Sigmoid colon (tissue), 7 donors: ENCODE data around the gene MPND. TPM values are rescaled to one million over a fixed set of nuclear protein-coding genes. Genes with fewer than 3 reads are reported as not detected.
A peak's percentile ranks its signal among the peaks of the same experiment; 100 is the strongest.

Source experiments
- DNase-seq: peaks from one replicate; pipeline ENCODE4 v3.0.0-alpha.2; 2019
- H3K27ac ChIP-seq, 4 donors: fragments of 200-600 bp; sonication (generic); one replicate each; pipeline ENCODE4 v1.5.1; 2016 to 2019; ENCODE audit warnings: mild to moderate bottlenecking in 1 of 4
- H3K27me3 ChIP-seq, 3 donors: fragments of 200-600 bp; sonication (generic); one replicate each; pipeline ENCODE4 v1.5.1; 2019; ENCODE audit warnings: mild to moderate bottlenecking in 1 of 3
- H3K36me3 ChIP-seq, 4 donors: fragments of 200-600 bp; sonication (generic); one replicate each; pipeline ENCODE4 v1.5.1; 2016 to 2019
- H3K4me1 ChIP-seq, 4 donors: fragments of 200-600 bp; sonication (generic); one replicate each; pipeline ENCODE4 v1.5.1; 2017 to 2019
- H3K4me3 ChIP-seq, 4 donors: fragments of 200-600 bp; sonication (generic); one replicate each; pipeline ENCODE4 v1.5.1; 2017 to 2019; ENCODE audit warnings: mild to moderate bottlenecking in 2 of 4, moderate library complexity in 1 of 4
- H3K9me3 ChIP-seq, 4 donors: fragments of 200-600 bp in 3 of 4; sonication (generic) in 3 of 4; one replicate each; pipeline versions ENCODE4 v1.5.1 to v1.6.1; 2013 to 2019
- CTCF ChIP-seq, 4 experiments: fragments of 450-650 bp in 3 of 4; fragments of 200-600 bp in 1 of 4; IDR thresholded peaks; one replicate each; pipeline ENCODE4 v1.5.1; 2016 to 2019; ENCODE audit warnings: antibody characterized with exemption in 4 of 4, mild to moderate bottlenecking in 3 of 4, moderate library complexity in 2 of 4
- EP300 ChIP-seq, 4 donors: sonication (generic); formaldehyde crosslinking; IDR thresholded peaks; one replicate each; pipeline ENCODE4 v1.6.1; 2017; ENCODE audit warnings: antibody characterized with exemption in 4 of 4
- POLR2A ChIP-seq, 2 donors: fragments of 450-650 bp; IDR thresholded peaks; one replicate each; pipeline ENCODE4 v1.6.1; 2016; ENCODE audit warnings: antibody characterized with exemption in 2 of 2, mild to moderate bottlenecking in 2 of 2, moderate library complexity in 2 of 2
- POLR2AphosphoS5 ChIP-seq, 4 donors: sonication (generic); formaldehyde crosslinking; IDR thresholded peaks; one replicate each; pipeline ENCODE4 v1.6.1; 2017; ENCODE audit warnings: antibody characterized with exemption in 4 of 4
- WGBS, 2 donors: extraction: QIAGEN DNeasy Blood & Tissue Kit; methylation state at CpG; one replicate each; pipeline ENCODE4 v1.1.7; 2013; 5-methylcytosine and 5-hydroxymethylcytosine counted together
- intact Hi-C: fragments of 100-400 bp; cut with DNase I; formaldehyde crosslinking; loops from one replicate; pipeline ENCODE4 v1.15.1; 2023
- polyA plus RNA-seq, 3 donors: library from polyadenylated mRNA; stranded (reverse); fragments of 200-250 nt; gene quantifications; one replicate each; pipeline ENCODE4 v1.2.3, GENCODE V29; 2013
- total RNA-seq, 4 donors: library from RNA; depleted of rRNA; stranded (reverse); fragments of >200 nt; gene quantifications; one replicate each; pipeline ENCODE4 v1.1.0, GENCODE V29; 2016
- donor health status: healthy with polysubstance abuse.
- donor health status: Bipolar disorder and iron deficiency.
- donor health status: healthy.

The MPND gene
- total and polyA plus RNA-seq, 7 donors: 8.6 to 65.2 (median 13.3) TPM

GRCh38 chr19:4323692-4324091 is 19.7 kb upstream of the MPND start:
- Histone ChIP-seq H3K9me3 (no peaks in the 10 kb centered on the region), H3K27ac (no peak overlapping the region), H3K4me3 (no peak overlapping the region), H3K36me3 (no peaks in the 10 kb centered on the region), H3K27me3 (peaks cover 6 to 29% (median 13%) of the 10 kb centered on the region in 3 donors), H3K4me1 (peaks cover 0 to 20% (median 17%) of the 10 kb centered on the region in 4 donors)
- TF ChIP-seq POLR2AphosphoS5 (IDR thresholded peaks at IDR 0.05): no peak
- TF ChIP-seq POLR2A (IDR thresholded peaks at IDR 0.05): no peak
- no peak for TF ChIP-seq EP300 (IDR thresholded peaks at IDR 0.05)
- no peak for TF ChIP-seq CTCF (IDR thresholded peaks at IDR 0.05)
- intact Hi-C loops: no loop called here
- no peak for DNase-seq
- WGBS, 2 donors: 87 to 94% methylated on average over 9 of the region's 9 CpGs

- no peaks in the 10 kb centered on the region for H3K9me3 ChIP-seq
- no peak for DNase-seq
- intact Hi-C loops: no loop called here
- TF ChIP-seq POLR2A (IDR thresholded peaks at IDR 0.05): no peak
- no peak for TF ChIP-seq EP300 (IDR thresholded peaks at IDR 0.05)
- no peak for TF ChIP-seq POLR2AphosphoS5 (IDR thresholded peaks at IDR 0.05)
- no peak for TF ChIP-seq CTCF (IDR thresholded peaks at IDR 0.05)
- H3K27ac ChIP-seq: no peak overlapping the region
- 88 to 89% methylated on average over 12 of the region's 12 CpGs for WGBS, 2 donors
- no peak overlapping the region for H3K4me3 ChIP-seq
- peaks cover 0 to 25% (median 20%) of the 10 kb centered on the region in 4 donors for H3K4me1 ChIP-seq
- H3K27me3 ChIP-seq: peaks cover 6 to 34% (median 13%) of the 10 kb centered on the region in 3 donors
- H3K36me3 ChIP-seq: no peaks in the 10 kb centered on the region
These were observed 19.1 kb upstream of the MPND start for GRCh38 chr19:4324228-4324627.

- Histone ChIP-seq H3K4me3 (peak overlapping the region in 1 of 4 donors; percentile 42), H3K36me3 (no peaks in the 10 kb centered on the region), H3K9me3 (no peaks in the 10 kb centered on the region), H3K27me3 (peaks cover 6 to 38% (median 13%) of the 10 kb centered on the region in 3 donors), H3K27ac (no peak overlapping the region), H3K4me1 (peaks cover 0 to 27% (median 20%) of the 10 kb centered on the region in 4 donors)
- intact Hi-C loops: loop anchor here (5.0 kb wide), 2 partner anchors 76 to 79 kb away; partner anchors contain the start of genes CHAF1A, SH3GL1 and YJU2
- TF ChIP-seq EP300 (IDR thresholded peaks at IDR 0.05): no peak
- TF ChIP-seq POLR2AphosphoS5 (IDR thresholded peaks at IDR 0.05): no peak
- TF ChIP-seq CTCF (IDR thresholded peaks at IDR 0.05): no peak
- TF ChIP-seq POLR2A (IDR thresholded peaks at IDR 0.05): no peak
- WGBS, 2 donors: 61 to 80% methylated on average over 13 of the region's 13 CpGs
- no peak for DNase-seq
These were observed 17.0 kb upstream of the MPND start for GRCh38 chr19:4326215-4326836.

GRCh38 chr19:4326837-4327251 is 16.5 kb upstream of the MPND start:
- no peak overlapping the region for H3K27ac ChIP-seq
- H3K9me3 ChIP-seq: no peaks in the 10 kb centered on the region
- peaks cover 0 to 27% (median 20%) of the 10 kb centered on the region in 4 donors for H3K4me1 ChIP-seq
- intact Hi-C loops: loop anchor here (5.0 kb wide), 2 partner anchors 75 to 80 kb away; partner anchors contain the start of genes CHAF1A, SH3GL1 and YJU2
- WGBS, 2 donors: 42 to 78% methylated on average over 33 of the region's 33 CpGs
- no peaks in the 10 kb centered on the region for H3K36me3 ChIP-seq
- peaks cover 6 to 38% (median 13%) of the 10 kb centered on the region in 3 donors for H3K27me3 ChIP-seq
- peak overlapping the region in 2 of 4 donors; percentile 35 to 42 for H3K4me3 ChIP-seq
- TF ChIP-seq EP300 (IDR thresholded peaks at IDR 0.05) (no peak), POLR2A (IDR thresholded peaks at IDR 0.05) (no peak)
- DNase-seq: no peak

GRCh38 chr19:4327252-4327876 is 16.0 kb upstream of the MPND start:
- TF ChIP-seq CTCF (IDR thresholded peaks at IDR 0.05) (no peak), POLR2AphosphoS5 (IDR thresholded peaks at IDR 0.05) (no peak), EP300 (IDR thresholded peaks at IDR 0.05) (no peak), POLR2A (IDR thresholded peaks at IDR 0.05) (no peak)
- DNase-seq: peak; percentile 89
- peaks cover 6 to 38% (median 13%) of the 10 kb centered on the region in 3 donors for H3K27me3 ChIP-seq
- no peaks in the 10 kb centered on the region for H3K36me3 ChIP-seq
- H3K9me3 ChIP-seq: no peaks in the 10 kb centered on the region
- 25 to 68% methylated on average over 30 of the region's 30 CpGs for WGBS, 2 donors
- intact Hi-C loops: loop anchor here (5.0 kb wide), 2 partner anchors 75 to 80 kb away; partner anchors contain the start of genes CHAF1A, SH3GL1 and YJU2
- peak overlapping the region in 3 of 4 donors; percentile 21 to 42 (median 35) for H3K4me3 ChIP-seq
- H3K27ac ChIP-seq: peak overlapping the region in 1 of 4 donors; percentile 60
- H3K4me1 ChIP-seq: peaks cover 0 to 27% (median 20%) of the 10 kb centered on the region in 4 donors
